HG02623 (cell line): ENCODE data around the gene PHYH.
"Not testable (repeated sequence)": the region's sequence is repeated elsewhere in the genome, so short reads cannot be mapped to it uniquely, and the experiment has no call there.

Source experiments
- ATAC-seq: cut with Tn5 transposase; IDR thresholded peaks from one replicate; pipeline ENCODE4 v1.9.1; 2021; ENCODE audit warnings: moderate library complexity; ENCODE audit not compliant: unreplicated experiment

PHYH gene

GRCh38 chr10:13322615-13323148, 22.8 kb upstream of the PHYH start:
- ATAC-seq: no peak

- ATAC-seq: no peak
Observed at GRCh38 chr10:13321576-13321975, 21.7 kb upstream of the PHYH start.

- ATAC-seq: no peak
Observed at GRCh38 chr10:13319166-13319565, 19.3 kb upstream of the PHYH start.

- ATAC-seq: no peak
Observed at GRCh38 chr10:13317474-13317873, 17.6 kb upstream of the PHYH start.

GRCh38 chr10:13316635-13317311, 16.9 kb upstream of the PHYH start:
- no peak for ATAC-seq

GRCh38 chr10:13315361-13315760, 15.5 kb upstream of the PHYH start:
- ATAC-seq: no peak

GRCh38 chr10:13311177-13311575, 11.3 kb upstream of the PHYH start:
- ATAC-seq: no peak

- no peak for ATAC-seq
Observed at GRCh38 chr10:13310518-13311176, 10.8 kb upstream of the PHYH start.

- no peak for ATAC-seq
Observed at GRCh38 chr10:13309792-13310191, 9.9 kb upstream of the PHYH start.

- no peak for ATAC-seq
Observed at GRCh38 chr10:13308096-13308495, 8.2 kb upstream of the PHYH start.

GRCh38 chr10:13306103-13306502, 6.2 kb upstream of the PHYH start:
- ATAC-seq: no peak

GRCh38 chr10:13302821-13303555, 3.1 kb upstream of the PHYH start:
- ATAC-seq: no peak

GRCh38 chr10:13298748-13299436, 972 bp downstream of the PHYH start:
- ATAC-seq: no peak

- ATAC-seq: no peak
Observed at GRCh38 chr10:13296476-13296875, 3.4 kb downstream of the PHYH start.

- no peak for ATAC-seq
Observed at GRCh38 chr10:13294784-13295183, 5.1 kb downstream of the PHYH start.

GRCh38 chr10:13291821-13292773, 7.8 kb downstream of the PHYH start:
- ATAC-seq: no peak

GRCh38 chr10:13291061-13291460, 8.8 kb downstream of the PHYH start:
- ATAC-seq: no peak

GRCh38 chr10:13284050-13284449, 15.8 kb downstream of the PHYH start:
- ATAC-seq: no peak

- not testable (repeated sequence) for ATAC-seq
Observed at GRCh38 chr10:13282348-13282747, 17.5 kb downstream of the PHYH start.

- no peak for ATAC-seq
Observed at GRCh38 chr10:13276749-13277365, 23.0 kb downstream of the PHYH start.
